Cortex of kidney (tissue), 1 donor: ENCODE data around the gene ROPN1.
"Not testable (repeated sequence)": the region's sequence is repeated elsewhere in the genome, so short reads cannot be mapped to it uniquely, and the experiment has no call there.

Experiments used
- DNase-seq: peaks from one replicate; lab custom pipeline; 2025; lab: John Stamatoyannopoulos, UW

Gene ROPN1

DNA sequence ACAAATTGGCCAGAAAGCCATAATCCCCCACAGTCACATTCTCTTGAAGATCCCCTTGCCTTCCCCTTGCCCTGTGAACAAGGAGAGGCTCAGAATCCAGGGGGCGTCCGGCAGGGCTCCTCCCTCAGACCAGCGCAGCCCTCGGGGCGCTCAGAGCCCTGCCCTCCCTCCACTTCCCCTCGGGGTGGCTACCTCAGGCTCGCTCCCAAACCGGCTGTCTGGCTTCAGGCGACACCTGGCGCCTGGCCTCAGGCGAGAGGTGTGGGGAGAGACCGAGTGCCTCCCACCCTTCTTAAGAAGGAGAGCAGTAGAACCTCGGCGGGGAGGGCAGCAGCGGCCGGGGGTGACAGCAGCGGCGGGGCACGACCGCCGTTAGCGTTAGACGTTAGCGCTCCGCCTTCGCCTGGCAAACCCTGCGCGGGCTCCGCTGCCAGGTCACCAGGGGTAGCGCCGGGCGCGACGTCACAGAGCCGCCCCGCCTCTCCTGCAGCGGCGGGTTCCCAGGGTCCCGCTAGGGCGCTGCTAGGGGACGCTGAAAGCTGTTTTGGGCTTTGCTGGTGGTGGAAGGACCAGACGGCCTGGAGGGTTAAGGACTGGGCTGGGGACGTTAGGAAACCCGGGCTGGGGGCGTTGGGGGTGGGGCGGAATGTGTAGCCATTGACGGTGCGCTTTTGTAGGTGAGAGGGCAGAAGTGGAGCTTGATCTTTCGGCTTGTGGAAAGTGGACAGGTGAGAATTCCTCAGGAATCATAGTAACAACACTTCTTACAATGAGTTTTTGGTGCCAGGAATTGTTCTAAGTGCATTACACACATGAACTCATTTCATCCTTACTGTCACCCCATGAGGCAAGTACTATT is at the start of gene ROPN1:
Gene ROPN1, minus strand, starts transcription at position 395 of the 859 bp plus-strand sequence. CDS start 11,643 bp downstream, outside the sequence.
- DNase-seq = not testable (repeated sequence)

DNA sequence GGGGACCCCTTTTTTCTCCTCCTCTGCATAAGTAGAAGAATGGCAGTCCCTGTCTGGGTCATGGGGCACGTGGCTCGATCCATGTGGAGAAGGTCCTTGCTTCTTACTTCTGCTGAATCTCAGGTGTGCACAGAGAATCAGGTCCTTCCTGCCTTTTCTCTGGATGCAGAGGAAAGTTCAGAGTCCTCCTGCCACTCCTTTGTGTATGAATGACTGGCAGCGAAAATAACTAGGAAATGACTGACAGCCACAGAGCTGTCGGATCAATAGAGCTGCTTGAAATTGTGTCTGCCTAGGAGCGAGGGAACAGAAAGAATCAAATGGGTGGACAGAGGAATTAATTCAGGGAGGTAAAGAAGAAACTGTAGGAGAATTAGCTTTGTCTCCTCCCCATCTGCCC is 49.6 kb upstream of the ROPN1 start:
- DNase-seq = no peak

DNA sequence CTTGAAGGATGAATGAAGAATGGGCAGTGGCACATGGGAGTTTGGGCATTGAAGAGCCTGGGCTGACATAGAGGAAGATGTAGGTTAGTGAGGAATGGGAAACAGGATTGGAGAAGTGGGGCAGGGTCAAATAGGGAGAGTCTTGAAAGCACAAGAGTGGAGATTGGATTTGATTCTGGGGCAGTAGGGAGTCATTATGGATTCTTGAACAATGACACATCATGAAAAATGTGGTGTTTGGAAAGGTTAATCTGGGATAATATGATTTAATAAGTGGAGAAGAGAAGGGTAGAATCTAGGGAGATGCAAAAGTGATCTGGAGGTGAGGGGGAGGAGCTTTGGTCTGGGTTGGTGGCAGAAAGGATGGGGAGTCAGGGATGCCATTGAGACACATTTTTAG is 45.4 kb upstream of the ROPN1 start:
- no peak for DNase-seq

DNA sequence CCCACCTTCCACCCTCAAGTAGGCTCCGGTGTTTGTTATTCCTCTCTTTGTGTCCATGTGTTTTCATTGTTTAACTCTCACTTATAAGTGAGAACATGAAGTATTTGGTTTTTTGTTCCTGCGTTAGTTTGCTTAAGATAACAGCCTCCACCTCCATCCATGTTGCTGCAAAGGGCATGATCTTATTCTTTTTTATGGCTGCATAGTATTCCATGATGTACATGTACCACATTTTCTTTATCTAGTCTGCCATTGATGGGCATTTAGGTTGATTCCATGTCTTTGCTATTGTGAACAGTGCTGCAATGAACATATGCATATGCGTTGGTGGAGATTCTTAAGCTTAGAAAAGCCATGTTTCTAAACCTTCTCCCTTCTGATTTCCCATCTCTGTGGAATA is 44.3 kb upstream of the ROPN1 start:
- not testable (repeated sequence) for DNase-seq

DNA sequence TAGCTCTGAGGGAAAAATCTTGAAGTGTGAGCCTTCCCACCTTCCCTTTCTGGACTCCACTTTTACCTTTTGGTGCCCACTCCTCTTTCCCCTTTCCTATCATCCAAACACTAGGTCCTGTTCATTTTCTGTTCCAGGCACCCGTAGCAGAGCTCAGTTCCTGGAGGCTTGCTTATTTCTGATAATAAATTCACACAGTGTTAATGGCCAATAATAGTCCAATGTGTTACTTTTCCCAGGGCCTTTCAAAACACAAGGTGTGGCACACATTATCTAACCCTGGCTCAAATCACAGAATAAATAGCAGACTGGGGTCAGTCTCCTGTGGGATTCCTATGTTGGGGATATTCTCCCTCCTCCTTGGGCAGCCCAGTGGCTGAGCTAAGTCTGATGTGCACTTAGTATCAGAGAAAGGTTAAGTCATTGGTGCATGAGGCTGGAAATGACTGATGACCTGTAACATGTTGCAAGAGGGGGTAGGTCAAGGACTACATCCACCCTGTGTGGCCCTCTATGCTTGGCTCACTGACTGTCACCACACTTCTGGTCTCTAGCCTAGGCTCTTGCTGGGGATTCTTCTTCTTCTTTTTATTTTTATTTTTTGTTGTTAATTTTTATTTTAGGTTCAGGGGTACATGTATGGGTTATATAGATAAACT is 43.7 kb upstream of the ROPN1 start:
- DNase-seq = no peak

DNA sequence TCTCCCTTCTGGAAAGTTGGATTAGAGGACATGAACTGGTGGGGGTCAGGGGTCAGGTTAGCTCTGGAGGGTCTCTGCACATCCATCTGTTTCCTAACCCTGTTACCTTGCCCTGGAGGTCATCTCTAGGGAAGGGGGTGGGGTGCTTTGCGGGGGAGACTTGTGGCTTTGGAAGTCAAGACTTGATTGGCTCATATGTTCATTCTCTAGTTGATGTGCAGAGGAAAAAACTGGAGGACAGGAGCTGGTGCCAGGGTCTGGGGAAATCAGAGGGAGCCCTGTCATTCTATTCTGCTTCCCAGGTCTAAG is 42.9 kb upstream of the ROPN1 start:
- DNase-seq = no peak

DNA sequence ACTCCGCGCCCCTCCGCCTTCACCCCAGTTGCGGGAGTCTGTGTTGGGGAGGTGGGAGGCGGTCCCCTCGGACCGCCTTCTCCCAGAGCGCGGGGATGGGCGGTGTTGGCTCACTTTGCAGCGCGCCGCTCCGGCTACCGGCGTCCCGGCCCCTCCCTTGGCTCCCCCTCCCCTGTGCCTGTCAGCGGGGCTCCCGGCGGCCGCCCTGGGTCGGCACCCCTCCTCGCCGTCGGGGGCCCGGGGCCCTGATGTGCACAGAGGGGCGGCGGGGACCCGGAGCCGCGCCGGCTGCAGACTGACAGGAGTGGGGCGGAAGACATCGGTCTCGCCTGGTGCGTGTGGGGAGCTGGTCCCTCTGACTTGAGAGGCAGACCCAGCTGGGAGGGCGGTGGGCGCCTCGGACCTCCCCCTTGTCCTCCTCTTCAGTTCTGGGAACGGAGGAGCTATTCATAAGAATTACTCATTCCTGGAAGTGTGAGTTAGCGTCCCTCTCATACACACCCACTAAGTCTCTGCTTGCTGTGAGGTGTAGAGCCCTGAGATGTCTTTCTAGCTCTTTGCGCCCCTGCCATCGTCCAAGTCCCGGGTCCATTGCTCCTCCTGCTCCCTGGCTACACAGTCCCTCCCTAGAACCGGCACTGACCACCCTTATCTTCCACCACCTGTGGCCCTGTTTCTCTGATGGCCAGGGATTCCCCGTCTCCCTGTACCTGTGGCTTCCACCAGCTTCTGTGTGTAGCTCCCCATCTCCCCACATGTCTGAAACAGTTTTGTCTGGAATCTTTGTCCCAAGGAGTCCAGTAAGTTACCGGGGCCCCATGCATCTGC is 42.3 kb upstream of the ROPN1 start:
- no peak for DNase-seq

DNA sequence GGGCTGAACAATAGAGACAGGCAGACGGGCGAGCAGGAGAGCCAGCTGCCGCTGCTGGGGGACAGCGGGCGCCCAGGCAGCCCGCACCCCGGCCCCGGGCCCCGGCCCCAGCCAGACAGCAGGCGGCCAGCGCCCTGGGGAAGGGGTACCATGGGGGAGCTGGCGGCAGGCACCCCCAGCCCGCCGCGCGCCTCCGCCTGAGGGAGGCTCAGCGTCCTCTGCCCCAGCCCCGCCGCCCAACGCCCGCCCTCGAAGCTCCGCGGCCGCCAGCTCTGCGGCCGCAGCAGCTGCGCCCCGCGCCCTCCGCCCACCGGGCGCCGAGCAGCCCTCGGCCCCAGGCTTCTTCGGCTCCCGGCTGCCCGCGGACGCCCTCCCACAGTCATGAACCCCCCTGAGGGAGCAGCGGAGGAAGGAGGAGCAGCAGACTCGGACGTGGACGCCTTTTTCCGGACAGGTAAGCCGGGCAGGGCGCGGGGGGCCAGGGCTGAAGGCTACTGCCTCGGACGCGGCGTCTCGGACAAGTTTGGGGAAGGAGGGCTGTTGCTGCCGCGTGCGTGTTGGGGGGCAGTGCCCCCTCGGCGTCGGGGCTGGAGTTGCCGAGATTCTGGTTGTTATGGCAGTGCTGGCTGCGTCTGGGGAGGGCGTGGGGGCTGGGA is 41.6 kb upstream of the ROPN1 start, which contains the start of gene KALRN:
Gene KALRN, plus strand, starts transcription at position 10 of the 656 bp plus-strand sequence.
- DNase-seq = no peak

DNA sequence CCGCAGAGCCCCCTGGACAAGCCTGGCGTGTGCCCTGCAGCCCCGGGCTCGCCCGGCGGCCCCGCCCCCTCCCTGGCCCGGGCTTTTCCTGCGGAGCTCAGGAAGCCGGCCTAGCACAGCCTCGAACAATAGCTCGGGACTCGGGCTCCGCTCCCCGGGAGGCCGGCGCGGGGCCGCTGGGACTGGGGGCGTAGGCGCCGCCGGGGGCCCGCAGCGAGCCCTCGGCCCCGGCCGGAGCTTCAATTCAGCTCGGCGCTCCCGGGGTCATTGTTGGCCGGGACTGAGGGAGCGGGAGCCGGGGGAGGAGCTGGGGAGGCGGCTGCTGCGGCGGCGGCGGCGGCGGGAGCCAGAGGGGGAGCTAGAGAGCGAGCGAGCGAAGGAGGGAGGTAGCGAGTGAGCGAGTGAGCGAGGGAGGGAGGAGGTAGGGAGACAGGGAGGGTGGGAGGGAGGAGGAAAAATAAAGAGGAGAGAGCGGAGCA is 41.0 kb upstream of the ROPN1 start:
- no peak for DNase-seq

DNA sequence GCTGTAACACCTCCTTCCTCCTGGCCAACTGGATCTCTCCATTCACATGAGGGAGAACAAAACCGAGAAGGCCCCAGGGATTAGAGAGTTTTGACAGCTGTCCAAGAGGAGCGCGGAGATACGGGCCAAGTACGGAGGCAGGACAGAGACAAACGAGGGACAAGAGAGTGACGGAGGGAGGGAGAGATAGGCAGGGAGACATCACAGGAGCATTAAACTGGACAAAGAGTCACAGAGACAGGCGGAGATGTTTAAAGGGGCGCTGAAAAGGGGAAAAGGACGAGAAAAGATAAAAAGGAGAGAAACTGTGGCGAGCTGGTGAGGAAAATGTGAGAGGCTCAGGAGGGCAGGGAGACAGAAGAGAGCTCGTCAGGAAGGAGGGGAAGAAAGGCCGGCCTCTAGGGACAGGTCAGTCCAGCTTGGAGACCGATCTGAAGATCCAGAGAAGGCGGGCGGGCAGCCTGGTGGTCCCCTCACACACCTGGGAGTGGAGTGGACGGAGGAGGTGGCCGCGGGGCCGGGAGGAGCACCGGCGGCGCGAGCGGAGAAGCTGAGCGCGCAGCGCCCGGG is 40.5 kb upstream of the ROPN1 start:
- no peak for DNase-seq

DNA sequence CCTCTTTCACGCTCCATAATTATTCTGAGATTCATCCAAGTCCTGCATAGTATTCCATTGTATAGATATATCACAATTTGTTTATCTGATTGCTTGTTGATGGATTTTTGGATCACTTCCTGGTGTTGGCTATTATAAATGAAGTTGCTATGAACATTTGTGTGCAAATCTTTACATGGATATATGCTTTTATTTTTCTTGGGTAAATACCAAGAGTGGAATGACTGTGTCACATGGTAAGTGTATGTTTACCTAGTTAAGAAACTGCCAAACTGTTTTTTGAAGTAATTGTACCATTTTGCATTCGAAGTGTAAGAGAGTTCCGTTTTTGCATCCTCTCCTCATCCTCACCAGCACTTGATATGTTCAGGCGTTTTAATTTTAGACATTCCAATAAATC is 34.6 kb upstream of the ROPN1 start:
- no peak for DNase-seq

DNA sequence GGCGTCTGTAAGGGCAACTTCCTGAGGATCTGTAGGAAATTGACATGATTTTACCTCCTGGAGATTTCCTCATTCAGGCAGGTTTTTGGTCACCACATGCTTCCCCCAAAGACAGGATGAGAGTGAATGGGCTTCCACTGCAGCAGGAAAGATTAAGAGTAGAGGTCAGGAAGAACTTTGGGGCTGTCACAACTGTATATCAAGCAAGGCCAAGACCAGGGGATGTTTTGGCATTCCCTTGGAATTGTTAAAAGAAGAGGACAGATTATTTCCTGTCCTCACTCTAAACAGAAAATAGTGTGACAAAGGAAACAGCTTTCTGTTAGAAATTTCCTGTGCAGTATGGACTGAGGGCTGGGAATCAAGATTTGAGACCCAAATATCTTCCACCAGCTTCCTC is 31.6 kb upstream of the ROPN1 start:
- not testable (repeated sequence) for DNase-seq

DNA sequence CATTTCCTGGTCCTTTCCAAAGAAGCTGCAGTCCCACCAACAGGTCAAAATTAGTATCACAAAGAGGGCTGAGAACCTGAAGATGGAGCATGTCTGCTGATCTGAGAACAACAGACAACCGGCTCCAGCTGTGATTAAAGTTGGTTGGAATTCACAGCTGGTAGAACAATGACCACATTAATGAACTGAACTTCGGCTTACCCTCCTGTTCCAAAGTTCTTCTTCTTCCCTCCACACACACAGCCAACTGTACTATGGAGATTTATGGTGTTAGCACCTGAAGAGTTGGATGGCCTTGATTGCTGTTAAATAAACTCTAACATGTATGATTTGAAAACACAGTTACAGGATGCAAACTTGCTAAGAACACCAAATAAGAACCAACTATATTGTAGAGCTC is 27.4 kb upstream of the ROPN1 start:
- no peak for DNase-seq

DNA sequence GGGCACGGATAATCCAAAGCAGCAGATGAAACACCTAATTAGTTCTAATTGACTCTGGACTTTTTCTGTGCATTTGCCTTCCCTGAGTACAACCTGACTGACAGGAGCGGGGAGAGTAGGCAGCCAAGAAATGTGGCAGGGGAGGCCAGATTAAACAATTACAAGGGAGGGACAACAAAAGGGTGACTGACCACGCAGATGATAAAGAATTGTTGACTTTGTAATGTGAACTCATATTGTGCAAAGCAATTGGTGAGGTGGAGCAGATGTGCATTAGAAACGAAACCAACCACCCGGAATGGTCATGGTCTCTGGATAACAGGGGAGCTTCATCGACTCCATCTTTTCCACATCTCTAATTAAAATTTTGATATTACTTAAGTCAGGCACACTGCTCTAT is 25.6 kb upstream of the ROPN1 start:
- not testable (repeated sequence) for DNase-seq

DNA sequence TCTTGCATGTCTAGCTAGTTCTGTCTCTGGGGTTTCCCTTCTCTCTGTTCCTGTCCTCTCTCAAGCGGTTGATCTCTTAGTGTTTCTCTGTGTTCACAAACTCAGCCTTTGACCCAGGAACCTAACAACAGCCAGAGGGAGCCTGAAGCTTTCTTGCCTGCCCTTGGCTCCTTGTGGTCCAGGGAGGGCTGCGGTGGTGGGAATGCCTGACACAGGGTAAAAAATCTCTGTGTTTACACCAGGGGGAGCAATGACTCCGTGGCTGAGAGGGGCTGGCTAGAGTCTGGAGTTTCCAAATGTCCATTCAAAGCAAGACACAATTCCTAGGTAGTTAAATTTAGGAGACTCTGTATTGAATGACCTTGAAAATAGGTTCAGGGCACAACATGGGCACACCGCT is 24.6 kb upstream of the ROPN1 start:
- DNase-seq = not testable (repeated sequence)

DNA sequence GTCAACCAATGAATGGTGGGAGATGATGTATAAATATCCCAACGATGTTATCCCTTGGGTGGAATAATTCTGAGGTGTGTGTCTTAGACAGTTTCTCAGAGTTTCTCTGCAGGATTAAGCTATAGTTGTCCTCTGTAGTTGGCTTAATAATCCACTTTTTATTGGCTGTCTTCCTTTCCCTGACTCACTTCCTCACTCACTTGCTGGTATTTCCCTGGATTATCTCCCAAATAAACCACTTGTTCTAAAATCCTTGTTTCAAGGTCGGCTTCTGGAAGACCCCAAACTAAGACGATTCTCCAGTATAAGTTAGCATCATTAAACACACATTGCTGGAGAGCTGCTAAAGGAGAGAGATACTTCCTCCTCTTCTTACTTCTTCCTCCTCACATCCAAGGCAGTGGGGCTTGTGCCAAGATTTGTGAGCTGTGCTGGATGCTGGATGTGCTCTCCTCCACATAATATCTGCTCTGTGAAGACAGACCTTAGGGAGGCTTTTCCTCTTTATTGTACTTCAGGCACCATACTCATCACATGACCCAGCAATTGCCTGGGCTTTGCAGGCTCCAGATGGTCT is 22.5 kb upstream of the ROPN1 start:
- no peak for DNase-seq

DNA sequence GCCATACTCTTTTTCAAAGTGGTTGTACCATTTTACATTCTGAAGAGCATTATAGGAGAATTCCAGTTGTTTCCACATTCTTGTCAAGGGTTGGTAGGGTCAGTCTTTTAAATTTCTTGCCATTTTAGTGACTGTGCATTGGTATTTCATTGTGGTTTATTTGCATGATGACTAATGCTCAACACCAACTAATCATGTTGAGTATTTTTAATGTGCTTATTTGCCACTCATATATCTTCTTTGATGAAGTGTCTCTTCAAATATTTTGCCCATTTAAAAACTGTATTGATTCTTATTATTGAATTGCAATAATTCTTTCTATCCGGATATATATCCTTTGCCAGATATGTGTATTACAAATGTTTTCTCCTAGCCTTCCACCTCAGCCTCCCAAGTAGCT is 16.4 kb upstream of the ROPN1 start:
- DNase-seq = not testable (repeated sequence)

DNA sequence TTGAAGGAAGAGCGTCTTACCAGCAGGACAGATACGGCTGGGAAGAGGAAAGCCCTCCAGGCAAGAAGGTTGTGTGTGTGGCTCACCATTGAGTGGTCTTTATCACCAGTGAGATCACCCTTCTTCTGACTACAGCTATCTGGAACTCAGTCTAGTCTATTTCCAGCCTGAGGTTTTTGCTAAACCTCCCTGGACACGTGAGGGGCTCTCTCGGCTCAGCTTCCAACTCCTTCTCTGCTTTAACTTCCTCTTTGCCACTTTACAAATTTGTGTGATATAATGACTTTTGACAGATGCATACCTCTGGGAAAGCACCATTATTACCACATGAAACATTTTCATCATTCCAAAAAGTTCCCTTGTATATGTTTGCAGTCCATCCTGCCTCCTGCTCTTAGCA is 15.3 kb upstream of the ROPN1 start:
- DNase-seq = no peak

DNA sequence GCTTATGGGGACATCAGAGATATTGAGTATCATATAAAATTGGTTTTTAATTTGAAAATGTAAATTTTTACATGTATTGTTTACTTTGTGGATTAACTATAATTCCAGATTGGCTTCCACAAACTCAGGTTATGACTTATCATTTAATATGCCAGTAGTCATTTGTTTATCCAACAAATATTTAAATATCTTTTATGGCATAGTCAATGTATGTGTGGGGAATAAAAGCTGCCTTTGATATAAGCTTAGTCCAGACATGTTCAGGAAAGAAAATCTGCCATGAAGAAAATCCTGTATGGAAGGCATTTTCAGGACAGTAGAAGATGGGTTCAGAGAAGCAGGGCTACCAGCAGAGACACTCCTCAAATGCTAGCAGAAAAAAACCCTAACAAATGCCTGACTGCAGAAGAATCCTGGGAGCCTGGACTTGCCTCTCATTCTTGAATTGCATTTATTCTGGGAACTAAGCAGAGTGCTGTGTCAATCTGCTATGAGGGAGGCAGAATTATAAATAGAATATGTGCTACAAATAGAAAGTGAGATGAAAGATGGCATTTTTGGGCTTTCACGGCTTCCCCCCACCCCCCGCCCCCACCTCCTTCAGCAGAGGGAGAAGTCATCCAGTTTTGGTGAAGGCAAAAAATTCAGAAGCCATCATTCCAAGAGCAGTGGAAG is 10.6 kb upstream of the ROPN1 start:
- DNase-seq = not testable (repeated sequence)

DNA sequence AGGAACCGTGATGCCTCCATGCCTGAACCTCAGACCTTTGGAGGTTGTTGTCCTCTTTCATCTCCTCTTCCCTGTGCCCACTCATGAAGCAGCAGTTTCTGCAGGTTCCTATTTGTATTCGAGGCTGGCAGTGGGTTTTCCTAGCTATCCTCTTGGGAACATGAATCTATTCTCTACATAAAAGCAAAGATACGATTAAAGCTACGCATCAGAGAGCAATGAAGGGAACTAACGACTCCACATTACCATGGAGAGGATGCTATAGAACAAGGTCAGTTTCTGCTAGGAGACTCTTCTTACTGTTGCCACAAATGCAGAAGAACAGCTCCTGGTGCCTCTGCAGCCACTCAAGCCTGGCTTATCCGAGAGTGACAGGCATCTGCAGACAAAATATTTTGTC is 9.4 kb upstream of the ROPN1 start:
- not testable (repeated sequence) for DNase-seq

DNA sequence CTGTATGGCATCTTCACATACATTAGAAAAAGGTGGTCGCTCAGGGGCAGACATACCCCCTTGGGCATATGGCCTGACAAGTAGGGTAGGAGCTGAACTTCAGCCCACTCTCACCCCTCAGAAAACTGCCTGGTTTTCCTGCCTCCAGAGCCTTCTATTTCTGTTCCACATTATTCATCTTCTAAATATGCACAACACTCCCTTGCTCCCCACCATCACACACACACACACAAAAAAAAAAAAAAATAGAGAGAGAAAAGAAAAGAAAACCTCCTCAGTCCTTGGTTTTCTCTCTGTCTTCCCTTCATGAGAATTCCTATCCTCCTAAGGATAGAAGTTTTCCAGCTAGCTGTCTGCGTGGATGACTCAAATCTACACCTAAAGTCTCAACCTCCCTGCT is 5.6 kb upstream of the ROPN1 start:
- no peak for DNase-seq
